Loucy (cell line): ENCODE measurements around the gene KIF2C.
A peak's percentile ranks its signal among the peaks of the same experiment; 100 is the strongest.

Source experiments
- H2AFZ ChIP-seq: fragments of 200-600 bp; sonication (generic); 2 replicates; pipeline ENCODE4 v1.6.0; 2016; ENCODE audit warnings: antibody characterized with exemption, mild to moderate bottlenecking, low read length, moderate library complexity
- H3F3A ChIP-seq: fragments of 200-600 bp; 2 replicates; pipeline ENCODE4 v1.6.0; 2016; ENCODE audit warnings: antibody characterized with exemption, low read depth, mild to moderate bottlenecking
- H3K27me3 ChIP-seq: fragments of 200-600 bp; sonication (generic); 2 replicates; pipeline ENCODE4 v1.6.1; 2014; ENCODE audit warnings: low read length, mild to moderate bottlenecking; ENCODE audit not compliant: insufficient read depth, poor library complexity, severe bottlenecking
- H3K36me3 ChIP-seq: fragments of 200-600 bp; sonication (generic); 2 replicates; pipeline ENCODE4 v1.6.1; 2016; ENCODE audit warnings: low read length; ENCODE audit not compliant: insufficient read depth
- H3K4me1 ChIP-seq: fragments of 200-600 bp; sonication (generic); 2 replicates; pipeline ENCODE4 v1.5.1; 2014; ENCODE audit warnings: low read length, mild to moderate bottlenecking; ENCODE audit not compliant: insufficient read depth, poor library complexity, severe bottlenecking
- H3K4me2 ChIP-seq: fragments of 200-600 bp; sonication (generic); 2 replicates; pipeline ENCODE4 v1.6.0; 2014; ENCODE audit warnings: antibody characterized with exemption, low read length, low read depth, mild to moderate bottlenecking; ENCODE audit not compliant: poor library complexity, severe bottlenecking
- H3K4me3 ChIP-seq: fragments of 200-600 bp; sonication (generic); 2 replicates; pipeline ENCODE4 v1.5.1; 2014; ENCODE audit warnings: low read length, mild to moderate bottlenecking, mixed read lengths; ENCODE audit not compliant: poor library complexity, severe bottlenecking
- H3K79me2 ChIP-seq: fragments of 200-600 bp; sonication (generic); 2 replicates; pipeline ENCODE4 v1.6.1; 2014; ENCODE audit warnings: low read length; ENCODE audit not compliant: insufficient read depth
- H3K9ac ChIP-seq: fragments of 200-600 bp; sonication (generic); 2 replicates; pipeline ENCODE4 v1.6.0; 2014; ENCODE audit warnings: mild to moderate bottlenecking, low read depth, low read length, moderate library complexity; ENCODE audit not compliant: poor library complexity, severe bottlenecking
- H3K9me2 ChIP-seq: fragments of 200-600 bp; sonication (generic); replicated peaks from 2 replicates; pipeline ENCODE4 v1.6.1; 2016; ENCODE audit warnings: low read depth, low read length, mixed read lengths
- H3K9me3 ChIP-seq: fragments of 200-600 bp; sonication (generic); 2 replicates; pipeline ENCODE4 v1.6.1; 2014; ENCODE audit warnings: mild to moderate bottlenecking, antibody characterized with exemption, low read length, low read depth; ENCODE audit not compliant: insufficient read depth
- H4K20me1 ChIP-seq: fragments of 200-600 bp; sonication (generic); 2 replicates; pipeline ENCODE4 v1.6.0; 2014; ENCODE audit warnings: antibody characterized with exemption, low read length, mild to moderate bottlenecking; ENCODE audit not compliant: insufficient read depth, poor library complexity, severe bottlenecking
- CTCF ChIP-seq: fragments of 200-600 bp; sonication (generic); conservative IDR thresholded peaks from 2 replicates; pipeline ENCODE4 v1.5.1; 2014; ENCODE audit warnings: mild to moderate bottlenecking, antibody characterized with exemption, low read length
- EZH2phosphoT487 ChIP-seq: fragments of 200-600 bp; IDR thresholded peaks from 2 replicates; pipeline ENCODE4 v1.6.1; 2018; ENCODE audit warnings: antibody characterized with exemption, mild to moderate bottlenecking, moderate library complexity, borderline replicate concordance

KIF2C gene

GRCh38 chr1:44785501-44786137 is 46.0 kb downstream of the KIF2C start:
- H2AFZ ChIP-seq: no peak overlapping the region
- H3K4me2 ChIP-seq: no peak overlapping the region
- no peak overlapping the region for H3K4me3 ChIP-seq

GRCh38 chr1:44786138-44786840 is 46.7 kb downstream of the KIF2C start:
- Histone ChIP-seq H3K79me2 (no peaks in the 10 kb centered on the region), H3F3A (no peaks in the 10 kb centered on the region), H3K9me3 (no peaks in the 10 kb centered on the region), H3K9me2 (no peaks in the 10 kb centered on the region), H2AFZ (no peak overlapping the region), H3K27me3 (no peaks in the 10 kb centered on the region), H3K4me3 (no peak overlapping the region), H3K4me2 (no peak overlapping the region), H4K20me1 (peaks cover under 1% of the 10 kb centered on the region), H3K36me3 (peaks cover 5% of the 10 kb centered on the region; the same call in 1 of the 2 replicates), H3K4me1 (no peaks in the 10 kb centered on the region), H3K9ac (no peak overlapping the region)
- TF ChIP-seq CTCF: peak; percentile 75
- no peak for TF ChIP-seq EZH2phosphoT487

More at GRCh38 chr1:44785501-44786137, 46.0 kb downstream of the KIF2C start:
- TF ChIP-seq CTCF: no peak
- no peak for TF ChIP-seq EZH2phosphoT487
- H3K9me3 ChIP-seq: no peaks in the 10 kb centered on the region
- H3K27me3 ChIP-seq: no peaks in the 10 kb centered on the region
- peaks cover 7% of the 10 kb centered on the region for H4K20me1 ChIP-seq
- no peaks in the 10 kb centered on the region for H3K4me1 ChIP-seq
- no peaks in the 10 kb centered on the region for H3K9me2 ChIP-seq
- no peak overlapping the region for H3K9ac ChIP-seq
- H3K36me3 ChIP-seq: peaks cover 12% of the 10 kb centered on the region; the same call in 1 of the 2 replicates
- H3K79me2 ChIP-seq: peaks cover under 1% of the 10 kb centered on the region; the same call in 1 of the 2 replicates
- no peaks in the 10 kb centered on the region for H3F3A ChIP-seq

- no peak overlapping the region for H3K9ac ChIP-seq
- no peaks in the 10 kb centered on the region for H4K20me1 ChIP-seq
- H3K4me2 ChIP-seq: no peak overlapping the region
- H2AFZ ChIP-seq: no peak overlapping the region
- no peaks in the 10 kb centered on the region for H3K27me3 ChIP-seq
- no peaks in the 10 kb centered on the region for H3K4me1 ChIP-seq
- H3F3A ChIP-seq: no peaks in the 10 kb centered on the region
- no peaks in the 10 kb centered on the region; the same call in 1 of the 2 replicates for H3K36me3 ChIP-seq
- H3K79me2 ChIP-seq: no peaks in the 10 kb centered on the region
- TF ChIP-seq EZH2phosphoT487: no peak
- TF ChIP-seq CTCF: no peak
- no peaks in the 10 kb centered on the region for H3K9me3 ChIP-seq
- no peak overlapping the region for H3K4me3 ChIP-seq
- H3K9me2 ChIP-seq: no peaks in the 10 kb centered on the region
Observed at GRCh38 chr1:44786841-44787426, 47.3 kb downstream of the KIF2C start.
